PC-3 (cell line): ENCODE results near the gene HCN3. TPM values are rescaled to one million over a fixed set of nuclear protein-coding genes. Genes with fewer than 3 reads are reported as not detected.
"Not testable (repeated sequence)": the region's sequence is repeated elsewhere in the genome, so short reads cannot be mapped to it uniquely, and the experiment has no call there.

Experiments used
- ATAC-seq: fragments of 200-7000 bp; cut with Tn5 transposase; 2 replicates; pipeline ENCODE4 v1.9.1; 2020; ENCODE audit warnings: mild to moderate bottlenecking, moderate library complexity
- BruUV-seq: library from RNA; stranded (reverse); fragments of 400-500 nt; replicated peaks from 2 replicates; lab custom pipeline; 2021; lab: Mats Ljungman, UMichigan
- CTCF ChIA-PET: fragments of 300-600 bp; sonication (Branson Sonifier 250); formaldehyde crosslinking; loops from one replicate; lab custom pipeline; 2022; ENCODE audit warnings: antibody characterized with exemption; lab: Charles Lee
- POLR2A ChIA-PET: fragments of 300-600 bp; sonication (Branson Sonifier 250); formaldehyde crosslinking; loops from one replicate; lab custom pipeline; 2022; ENCODE audit warnings: antibody characterized with exemption; ENCODE audit not compliant: unreplicated experiment; lab: Charles Lee
- DNase-seq: peaks from one replicate; pipeline ENCODE4 v3.0.0-alpha.2; 2015
- H2AFZ ChIP-seq: fragments of 300-600 bp; sonication (generic); 2 replicates; pipeline ENCODE4 v1.6.0; 2016; ENCODE audit warnings: antibody characterized with exemption, low read length
- H3F3A ChIP-seq: fragments of 300-600 bp; sonication (generic); one replicate; pipeline ENCODE4 v1.6.0; 2017; ENCODE audit warnings: antibody characterized with exemption, low read length, control low read depth, mild to moderate bottlenecking; ENCODE audit not compliant: unreplicated experiment
- H3K27ac ChIP-seq: fragments of 300-600 bp; sonication (generic); 2 replicates; pipeline ENCODE4 v1.5.1; 2016; ENCODE audit warnings: mild to moderate bottlenecking, low read length
- H3K27me3 ChIP-seq: fragments of 300-600 bp; sonication (generic); 2 replicates; pipeline ENCODE4 v1.6.1; 2016; ENCODE audit warnings: low read length, mixed read lengths
- H3K36me3 ChIP-seq: fragments of 300-600 bp; sonication (generic); 2 replicates; pipeline ENCODE4 v1.6.1; 2016; ENCODE audit warnings: low read depth, mixed run types, low read length, mixed read lengths
- H3K4me1 ChIP-seq: fragments of 300-600 bp; sonication (generic); 2 replicates; pipeline ENCODE4 v1.5.1; 2016; ENCODE audit warnings: low read length; ENCODE audit not compliant: insufficient read depth
- H3K4me2 ChIP-seq: fragments of 300-600 bp; sonication (generic); 2 replicates; pipeline ENCODE4 v1.6.0; 2016; ENCODE audit warnings: low read length
- H3K4me3 ChIP-seq: fragments of 300-600 bp; sonication (generic); 2 replicates; pipeline ENCODE4 v1.5.1; 2016; ENCODE audit warnings: mild to moderate bottlenecking, low read length, mixed read lengths
- H3K79me2 ChIP-seq: fragments of 300-600 bp; sonication (generic); 2 replicates; pipeline ENCODE4 v1.6.1; 2017; ENCODE audit warnings: low read length, mixed read lengths
- H3K9ac ChIP-seq: fragments of 300-600 bp; sonication (generic); 2 replicates; pipeline ENCODE4 v1.6.0; 2016; ENCODE audit warnings: mild to moderate bottlenecking, low read length
- H3K9me2 ChIP-seq: fragments of 300-600 bp; sonication (generic); replicated peaks from 2 replicates; pipeline ENCODE4 v1.6.1; 2016; ENCODE audit warnings: mixed run types, low read length, mixed read lengths
- H3K9me3 ChIP-seq: fragments of 300-600 bp; sonication (generic); 2 replicates; pipeline ENCODE4 v1.6.1; 2016; ENCODE audit warnings: low read length, mixed read lengths
- H4K20me1 ChIP-seq: fragments of 300-600 bp; sonication (generic); 2 replicates; pipeline ENCODE4 v1.6.1; 2016; ENCODE audit warnings: low read length, mixed read lengths
- CTCF ChIP-seq: fragments of 300-600 bp; sonication (generic); conservative IDR thresholded peaks from 2 replicates; pipeline ENCODE4 v1.5.1; 2017; ENCODE audit warnings: antibody characterized with exemption, low read depth, mild to moderate bottlenecking, low read length
- EZH2 ChIP-seq: fragments of 300-600 bp; sonication (generic); IDR thresholded peaks from one replicate; pipeline ENCODE4 v1.6.1; 2017; ENCODE audit warnings: antibody characterized with exemption, mild to moderate bottlenecking, low read length; ENCODE audit not compliant: unreplicated experiment
- EZH2phosphoT487 ChIP-seq: fragments of 300-600 bp; sonication (generic); IDR thresholded peaks from 2 replicates; pipeline ENCODE4 v1.6.1; 2018; ENCODE audit warnings: mild to moderate bottlenecking, antibody characterized with exemption, low read length, borderline replicate concordance
- intact Hi-C: fragments of 100-400 bp; cut with micrococcal nuclease; formaldehyde crosslinking; loops from 2 replicates; pipeline ENCODE4 v1.9.0; 2023
- total RNA-seq: library from RNA; depleted of rRNA; stranded (reverse); fragments of >200 nt; gene quantifications from 2 replicates; pipeline ENCODE4 v1.2.3, GENCODE V29; 2014

The HCN3 gene
- total RNA-seq, 1 experiment from 2014 or later: 1.9 TPM

- Histone ChIP-seq H3K79me2 (no peaks in the 10 kb centered on the region), H3K9me3 (no peaks in the 10 kb centered on the region), H3K4me1 (no peaks in the 10 kb centered on the region), H3K9ac (no peak overlapping the region), H3F3A (no peaks in the 10 kb centered on the region), H3K36me3 (no peaks in the 10 kb centered on the region), H3K4me2 (no peak overlapping the region), H3K27ac (no peak overlapping the region), H3K27me3 (no peaks in the 10 kb centered on the region), H3K4me3 (no peak overlapping the region), H2AFZ (no peak overlapping the region), H4K20me1 (no peaks in the 10 kb centered on the region), H3K9me2 (no peaks in the 10 kb centered on the region)
- ATAC-seq (no peak), DNase-seq (no peak)
- CTCF ChIA-PET: no interaction called here
- POLR2A ChIA-PET: no interaction called here
- TF ChIP-seq EZH2: no peak
- intact Hi-C loops: no loop called here
- BruUV-seq: no TSS peak
Observed at GRCh38 chr1:155287987-155288543, 10.8 kb downstream of the HCN3 start.

- H4K20me1 ChIP-seq, H3K4me1 ChIP-seq, H3K36me3 ChIP-seq, BruUV-seq, intact Hi-C loops, H3F3A ChIP-seq, H2AFZ ChIP-seq, POLR2A ChIA-PET, H3K4me2 ChIP-seq, H3K9me3 ChIP-seq, H3K27me3 ChIP-seq, CTCF ChIA-PET, H3K9ac ChIP-seq, H3K4me3 ChIP-seq, ATAC-seq, H3K9me2 ChIP-seq, H3K79me2 ChIP-seq, DNase-seq, H3K27ac ChIP-seq: not testable (repeated sequence)
Observed at GRCh38 chr1:155291006-155291405, 13.7 kb downstream of the HCN3 start.

- Histone ChIP-seq H3F3A (no peaks in the 10 kb centered on the region), H2AFZ (no peak overlapping the region), H3K27ac (no peak overlapping the region), H3K79me2 (no peaks in the 10 kb centered on the region), H3K36me3 (no peaks in the 10 kb centered on the region), H3K4me1 (no peaks in the 10 kb centered on the region), H3K27me3 (no peaks in the 10 kb centered on the region), H3K4me2 (no peak overlapping the region), H3K9me2 (no peaks in the 10 kb centered on the region), H4K20me1 (no peaks in the 10 kb centered on the region), H3K9ac (no peak overlapping the region), H3K4me3 (no peak overlapping the region), H3K9me3 (no peaks in the 10 kb centered on the region)
- no peak for ATAC-seq
- ChIA-PET POLR2A (no interaction called here), CTCF (interaction anchor here (0.6 kb wide), 1 partner anchor 1327 kb away, joined by 3 read pairs; no protein-coding TSS in a partner anchor)
- TF ChIP-seq EZH2 (no peak), EZH2phosphoT487 (no peak), CTCF (no peak)
- no TSS peak for BruUV-seq
- DNase-seq: no peak
- intact Hi-C loops: no loop called here
Observed at GRCh38 chr1:155293086-155293749, 16.0 kb downstream of the HCN3 start.
